HepG2 (cell line): ENCODE data around the gene ROM1. TPM values are rescaled to one million over a fixed set of nuclear protein-coding genes. Genes with fewer than 3 reads are reported as not detected.
A peak's percentile ranks its signal among the peaks of the same experiment; 100 is the strongest.

Experiments
- ATAC-seq: fragments of 200-7000 bp; cut with Tn5 transposase; 3 replicates; pipeline ENCODE4 v1.9.1; 2020; ENCODE audit warnings: mild to moderate bottlenecking, moderate library complexity
- BruUV-seq: library from RNA; stranded (reverse); fragments of 400-500 nt; replicated peaks from 2 replicates; lab custom pipeline; 2021; lab: Mats Ljungman, UMichigan
- CTCF ChIA-PET: fragments of 300-600 bp; formaldehyde crosslinking; extraction: SDS; loops from one replicate; lab custom pipeline; 2021; ENCODE audit warnings: low total read pairs, inconsistent platforms, low intra/inter-chr PET ratio; lab: Yijun Ruan, JAX
- POLR2A ChIA-PET: fragments of 350-600 bp; sonication (Branson Sonifier 250); formaldehyde crosslinking; loops from one replicate; lab custom pipeline; 2020; ENCODE audit warnings: antibody characterized with exemption, inconsistent platforms; lab: Yijun Ruan, JAX
- DNase-seq: peaks from one replicate; pipeline ENCODE4 v3.0.0-alpha.2; 2015; ENCODE audit warnings: low spot score
- FAIRE-seq: peaks from 3 replicates; lab custom pipeline; 2011; peaks lifted over from hg19 to GRCh38; lab: Jason Lieb, UNC
- H2AFZ ChIP-seq: one replicate; pipeline ENCODE4 v1.6.1; 2011; ENCODE audit warnings: low read length, inconsistent platforms
- H3K27ac ChIP-seq: fragments of 300-600 bp; 3 replicates; pipeline ENCODE4 v1.8.0; 2011; ENCODE audit warnings: mixed run types, mild to moderate bottlenecking, mixed read lengths, low read length, inconsistent platforms; ENCODE audit not compliant: insufficient read depth; ENCODE audit errors: extremely low read length
- H3K27me3 ChIP-seq, 2 experiments: fragments of 200-600 bp in 1 of 2; 2 replicates in 1 of 2; 3 replicates in 1 of 2; pipeline versions ENCODE4 v1.6.0 to v1.8.0; 2011; ENCODE audit warnings: low read length in 2 of 2, mild to moderate bottlenecking in 2 of 2, moderate library complexity in 2 of 2, inconsistent platforms in 1 of 2; ENCODE audit not compliant: insufficient read depth in 2 of 2, control insufficient read depth in 1 of 2
- H3K36me3 ChIP-seq, 2 experiments: fragments of 200-600 bp in 1 of 2; replicated peaks in 1 of 2; 2 replicates in 1 of 2; 3 replicates in 1 of 2; pipeline versions ENCODE4 v1.5.1 to v1.8.0; 2011; ENCODE audit warnings: low read length in 2 of 2, inconsistent platforms in 1 of 2; ENCODE audit not compliant: insufficient read depth in 2 of 2, control insufficient read depth in 1 of 2
- H3K4me1 ChIP-seq: 2 replicates; pipeline ENCODE4 v1.5.1; 2012; ENCODE audit warnings: low read length, inconsistent platforms; ENCODE audit not compliant: insufficient read depth
- H3K4me2 ChIP-seq: 2 replicates; pipeline ENCODE4 v1.6.0; 2011; ENCODE audit warnings: low read depth, low read length, inconsistent platforms
- H3K4me3 ChIP-seq, 3 experiments: fragments of 200-600 bp in 1 of 3; sonication (generic), shearing (Covaris generic) in 1 of 3; replicated peaks in 1 of 3; 2 replicates each; pipeline ENCODE4 v1.5.1; 2011 to 2016; ENCODE audit warnings: low read length in 3 of 3, inconsistent platforms in 2 of 3, low read depth in 2 of 3, mild to moderate bottlenecking in 2 of 3, control low read depth in 1 of 3, mixed read lengths in 1 of 3; ENCODE audit not compliant: insufficient read depth in 1 of 3
- H3K79me2 ChIP-seq: one replicate; pipeline ENCODE4 v1.6.1; 2011; ENCODE audit warnings: low read length, inconsistent platforms; ENCODE audit not compliant: insufficient read depth
- H3K9ac ChIP-seq: 2 replicates; pipeline ENCODE4 v1.6.0; 2011; ENCODE audit warnings: mild to moderate bottlenecking, low read depth, low read length, inconsistent platforms; ENCODE audit not compliant: insufficient read depth
- H3K9me3 ChIP-seq: 2 replicates; pipeline ENCODE4 v1.5.1; 2012; ENCODE audit warnings: mild to moderate bottlenecking, low read length
- H4K20me1 ChIP-seq: 2 replicates; pipeline ENCODE4 v1.6.0; 2011; ENCODE audit warnings: inconsistent platforms, mild to moderate bottlenecking, low read length, moderate library complexity; ENCODE audit not compliant: insufficient read depth
- CBX1 ChIP-seq: IDR thresholded peaks from one replicate; pipeline ENCODE4 v1.6.1; 2016; ENCODE audit warnings: antibody characterized with exemption, low read depth
- IRF2 ChIP-seq: IDR thresholded peaks from 2 replicates; pipeline ENCODE4 v1.6.1; 2018; ENCODE audit warnings: missing genetic modification reagents, missing compliant biosample characterization
- MXI1 ChIP-seq: IDR thresholded peaks from 3 replicates; pipeline ENCODE4 v1.6.1; 2012; ENCODE audit warnings: low read depth, low read length, inconsistent platforms, borderline replicate concordance
- NFIC ChIP-seq: IDR thresholded peaks from 2 replicates; pipeline ENCODE4 v1.6.1; 2012; ENCODE audit warnings: mild to moderate bottlenecking, low read length, inconsistent platforms
- POLR2G ChIP-seq: fragments of 200-400 bp; formaldehyde crosslinking; IDR thresholded peaks from 2 replicates; pipeline ENCODE4 v1.6.1; 2018; ENCODE audit warnings: mild to moderate bottlenecking, low read depth, low read length, moderate library complexity
- RXRB ChIP-seq: IDR thresholded peaks from 2 replicates; pipeline ENCODE4 v1.6.1; 2016; ENCODE audit warnings: borderline replicate concordance, missing genetic modification reagents, missing compliant biosample characterization
- ZNF138 ChIP-seq: sonication (generic); formaldehyde crosslinking; IDR thresholded peaks from 2 replicates; pipeline ENCODE4 v1.5.0; 2020; ENCODE audit warnings: mild to moderate bottlenecking, low read depth, missing genetic modification reagents
- ZNF225 ChIP-seq: sonication (generic); formaldehyde crosslinking; IDR thresholded peaks from 2 replicates; pipeline ENCODE4 v1.4.0; 2020; ENCODE audit warnings: mild to moderate bottlenecking, missing genetic modification reagents
- ZNF430 ChIP-seq: sonication (generic); formaldehyde crosslinking; IDR thresholded peaks from 2 replicates; pipeline ENCODE4 v1.9.0; 2021; ENCODE audit warnings: mild to moderate bottlenecking, missing genetic modification reagents
- ZNF563 ChIP-seq: sonication (generic); formaldehyde crosslinking; IDR thresholded peaks from 2 replicates; pipeline ENCODE4 v1.8.0; 2022; ENCODE audit warnings: mild to moderate bottlenecking, moderate library complexity, missing genetic modification reagents
- ZSCAN9 ChIP-seq: IDR thresholded peaks from 2 replicates; pipeline ENCODE4 v1.6.1; 2016; ENCODE audit warnings: borderline replicate concordance
- WGBS: methylation state at CpG from one replicate; pipeline ENCODE4 v1.1.6; 2017; ENCODE audit warnings: low lambda C conversion rate; 5-methylcytosine and 5-hydroxymethylcytosine counted together
- in situ Hi-C: cut with HindIII; loops from 2 replicates; pipeline ENCODE4 v1.10.0; 2017; ENCODE audit warnings: low pct_unique_long_range_greater_than_20kb; ENCODE audit not compliant: extremely low pct_ligation_motif_present
- intact Hi-C: fragments of 100-400 bp; cut with micrococcal nuclease; formaldehyde crosslinking; loops from one replicate; pipeline ENCODE4 v1.10.0; 2022; ENCODE audit not compliant: unreplicated experiment
- polyA plus RNA-seq, 8 experiments: library from polyadenylated mRNA; depleted of rRNA in 3 of 8; stranded (reverse) in 7 of 8; unstranded in 1 of 8; fragments of >200 nt; fragmentation: Illumina TruSeq in 4 of 8; extraction: Trizol in 4 of 8; gene quantifications; 2 replicates each; pipeline versions ENCODE4 v1.2.1 to v1.2.3, GENCODE V29; 2011 to 2016; ENCODE audit warnings: low read depth in 4 of 8, missing spikeins in 1 of 8, mixed read lengths in 1 of 8; ENCODE audit not compliant: insufficient read depth in 1 of 8
- total RNA-seq, 5 experiments: library from RNA; depleted of rRNA; stranded (reverse); fragments of >200 nt; fragmentation: Illumina TruSeq; extraction: Trizol; gene quantifications; 2 replicates each; pipeline ENCODE4 v1.2.3, GENCODE V29; 2016; ENCODE audit warnings: low read depth in 1 of 5
- TF ChIP-seq, protein P1 (sequence below): sonication (generic); formaldehyde crosslinking; IDR thresholded peaks from 2 replicates; pipeline ENCODE4 v1.8.0; 2022; ENCODE audit warnings: missing genetic modification reagents, mild to moderate bottlenecking, borderline replicate concordance
- TF ChIP-seq, protein P2 (sequence below): sonication (generic); formaldehyde crosslinking; IDR thresholded peaks from 2 replicates; pipeline ENCODE4 v1.4.0; 2020; ENCODE audit warnings: missing genetic modification reagents
- TF ChIP-seq, protein P3 (sequence below): sonication (generic); formaldehyde crosslinking; IDR thresholded peaks from 2 replicates; pipeline ENCODE4 v1.8.0; 2022; ENCODE audit warnings: missing genetic modification reagents, mild to moderate bottlenecking, moderate library complexity, borderline replicate concordance
- TF ChIP-seq, protein P4 (sequence below): sonication (generic); formaldehyde crosslinking; IDR thresholded peaks from 2 replicates; pipeline ENCODE4 v1.9.0; 2021; ENCODE audit warnings: missing genetic modification reagents, mild to moderate bottlenecking, borderline replicate concordance

Gene ROM1
- total and polyA plus RNA-seq, 2 of the 13 experiments (the other 11 are each of a cell fraction or from before 2014, with no cell fraction given) = 1.2 to 2.4 TPM

GRCh38 chr11:62614275-62614674, 1.2 kb downstream of the ROM1 start:
- Histone ChIP-seq H3K36me3 (no peaks in the 10 kb centered on the region), H3K27me3 (no peaks in the 10 kb centered on the region; a peak in 1 of 5 replicates), H3K9ac (no peak overlapping the region), H3K4me1 (peaks cover 48% of the 10 kb centered on the region), H3K9me3 (no peaks in the 10 kb centered on the region), H3K4me2 (0 out of 2 replicates have a peak overlapping the region, but pooled peaks have one; percentile 4), H3K4me3 (no peak overlapping the region), H3K79me2 (peaks cover 2% of the 10 kb centered on the region), H3K27ac (peak overlapping the region; percentile 24), H2AFZ (no peak overlapping the region), H4K20me1 (no peaks in the 10 kb centered on the region)
- ATAC-seq (peak; percentile 2; the same call in 1 of the 3 replicates), DNase-seq (peak; percentile 35), FAIRE-seq (no peak)
- ChIA-PET CTCF (no interaction called here), POLR2A (interaction anchor here (1.5 kb wide), 1 partner anchor 23 kb away, joined by 4 read pairs; the partner anchor contains the start of gene TUT1)
- BruUV-seq = no TSS peak
- WGBS = 54% methylated on average over 8 of the region's 8 CpGs
- intact Hi-C loops (loop anchor here (5.0 kb wide), 1 partner anchor 38 kb away; the partner anchor contains the start of gene INTS5), in situ Hi-C loops (no loop called here)
- TF ChIP-seq CBX1 = no peak
- no peak for TF ChIP-seq ZSCAN9
- TF ChIP-seq ZNF563 (CRISPR knock-in tag) = 0 out of 2 replicates have a peak, but pooled peaks have one; percentile 34
- TF ChIP-seq ZNF138 (CRISPR knock-in tag) = no peak
- no peak for TF ChIP-seq ZNF225 (CRISPR knock-in tag)
- no peak for TF ChIP-seq POLR2G
- no peak for TF ChIP-seq NFIC
- TF ChIP-seq, protein P1, sequence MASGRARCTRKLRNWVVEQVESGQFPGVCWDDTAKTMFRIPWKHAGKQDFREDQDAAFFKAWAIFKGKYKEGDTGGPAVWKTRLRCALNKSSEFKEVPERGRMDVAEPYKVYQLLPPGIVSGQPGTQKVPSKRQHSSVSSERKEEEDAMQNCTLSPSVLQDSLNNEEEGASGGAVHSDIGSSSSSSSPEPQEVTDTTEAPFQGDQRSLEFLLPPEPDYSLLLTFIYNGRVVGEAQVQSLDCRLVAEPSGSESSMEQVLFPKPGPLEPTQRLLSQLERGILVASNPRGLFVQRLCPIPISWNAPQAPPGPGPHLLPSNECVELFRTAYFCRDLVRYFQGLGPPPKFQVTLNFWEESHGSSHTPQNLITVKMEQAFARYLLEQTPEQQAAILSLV (CRISPR knock-in tag) = no peak
- TF ChIP-seq, protein P2, sequence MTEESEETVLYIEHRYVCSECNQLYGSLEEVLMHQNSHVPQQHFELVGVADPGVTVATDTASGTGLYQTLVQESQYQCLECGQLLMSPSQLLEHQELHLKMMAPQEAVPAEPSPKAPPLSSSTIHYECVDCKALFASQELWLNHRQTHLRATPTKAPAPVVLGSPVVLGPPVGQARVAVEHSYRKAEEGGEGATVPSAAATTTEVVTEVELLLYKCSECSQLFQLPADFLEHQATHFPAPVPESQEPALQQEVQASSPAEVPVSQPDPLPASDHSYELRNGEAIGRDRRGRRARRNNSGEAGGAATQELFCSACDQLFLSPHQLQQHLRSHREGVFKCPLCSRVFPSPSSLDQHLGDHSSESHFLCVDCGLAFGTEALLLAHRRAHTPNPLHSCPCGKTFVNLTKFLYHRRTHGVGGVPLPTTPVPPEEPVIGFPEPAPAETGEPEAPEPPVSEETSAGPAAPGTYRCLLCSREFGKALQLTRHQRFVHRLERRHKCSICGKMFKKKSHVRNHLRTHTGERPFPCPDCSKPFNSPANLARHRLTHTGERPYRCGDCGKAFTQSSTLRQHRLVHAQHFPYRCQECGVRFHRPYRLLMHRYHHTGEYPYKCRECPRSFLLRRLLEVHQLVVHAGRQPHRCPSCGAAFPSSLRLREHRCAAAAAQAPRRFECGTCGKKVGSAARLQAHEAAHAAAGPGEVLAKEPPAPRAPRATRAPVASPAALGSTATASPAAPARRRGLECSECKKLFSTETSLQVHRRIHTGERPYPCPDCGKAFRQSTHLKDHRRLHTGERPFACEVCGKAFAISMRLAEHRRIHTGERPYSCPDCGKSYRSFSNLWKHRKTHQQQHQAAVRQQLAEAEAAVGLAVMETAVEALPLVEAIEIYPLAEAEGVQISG (CRISPR knock-in tag) = no peak
- TF ChIP-seq, protein P3, sequence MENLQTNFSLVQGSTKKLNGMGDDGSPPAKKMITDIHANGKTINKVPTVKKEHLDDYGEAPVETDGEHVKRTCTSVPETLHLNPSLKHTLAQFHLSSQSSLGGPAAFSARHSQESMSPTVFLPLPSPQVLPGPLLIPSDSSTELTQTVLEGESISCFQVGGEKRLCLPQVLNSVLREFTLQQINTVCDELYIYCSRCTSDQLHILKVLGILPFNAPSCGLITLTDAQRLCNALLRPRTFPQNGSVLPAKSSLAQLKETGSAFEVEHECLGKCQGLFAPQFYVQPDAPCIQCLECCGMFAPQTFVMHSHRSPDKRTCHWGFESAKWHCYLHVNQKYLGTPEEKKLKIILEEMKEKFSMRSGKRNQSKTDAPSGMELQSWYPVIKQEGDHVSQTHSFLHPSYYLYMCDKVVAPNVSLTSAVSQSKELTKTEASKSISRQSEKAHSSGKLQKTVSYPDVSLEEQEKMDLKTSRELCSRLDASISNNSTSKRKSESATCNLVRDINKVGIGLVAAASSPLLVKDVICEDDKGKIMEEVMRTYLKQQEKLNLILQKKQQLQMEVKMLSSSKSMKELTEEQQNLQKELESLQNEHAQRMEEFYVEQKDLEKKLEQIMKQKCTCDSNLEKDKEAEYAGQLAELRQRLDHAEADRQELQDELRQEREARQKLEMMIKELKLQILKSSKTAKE = no peak
- TF ChIP-seq, protein P4, sequence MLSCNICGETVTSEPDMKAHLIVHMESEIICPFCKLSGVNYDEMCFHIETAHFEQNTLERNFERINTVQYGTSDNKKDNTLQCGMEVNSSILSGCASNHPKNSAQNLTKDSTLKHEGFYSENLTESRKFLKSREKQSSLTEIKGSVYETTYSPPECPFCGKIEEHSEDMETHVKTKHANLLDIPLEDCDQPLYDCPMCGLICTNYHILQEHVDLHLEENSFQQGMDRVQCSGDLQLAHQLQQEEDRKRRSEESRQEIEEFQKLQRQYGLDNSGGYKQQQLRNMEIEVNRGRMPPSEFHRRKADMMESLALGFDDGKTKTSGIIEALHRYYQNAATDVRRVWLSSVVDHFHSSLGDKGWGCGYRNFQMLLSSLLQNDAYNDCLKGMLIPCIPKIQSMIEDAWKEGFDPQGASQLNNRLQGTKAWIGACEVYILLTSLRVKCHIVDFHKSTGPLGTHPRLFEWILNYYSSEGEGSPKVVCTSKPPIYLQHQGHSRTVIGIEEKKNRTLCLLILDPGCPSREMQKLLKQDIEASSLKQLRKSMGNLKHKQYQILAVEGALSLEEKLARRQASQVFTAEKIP = no peak
- TF ChIP-seq ZNF430 (CRISPR knock-in tag) = no peak
- peak; percentile 50; the same call in 1 of the 3 replicates for TF ChIP-seq MXI1
- TF ChIP-seq RXRB = no peak
- TF ChIP-seq IRF2 (CRISPR knock-in tag) = no peak
